Raji (cell line): ENCODE measurements around the gene NETO1.

Experiments
- POLR2A ChIP-seq: IDR thresholded peaks from 2 replicates; pipeline ENCODE4 v1.6.1; 2011; ENCODE audit warnings: low read depth, low read length, control low read depth; ENCODE audit not compliant: insufficient read depth

Gene NETO1

DNA sequence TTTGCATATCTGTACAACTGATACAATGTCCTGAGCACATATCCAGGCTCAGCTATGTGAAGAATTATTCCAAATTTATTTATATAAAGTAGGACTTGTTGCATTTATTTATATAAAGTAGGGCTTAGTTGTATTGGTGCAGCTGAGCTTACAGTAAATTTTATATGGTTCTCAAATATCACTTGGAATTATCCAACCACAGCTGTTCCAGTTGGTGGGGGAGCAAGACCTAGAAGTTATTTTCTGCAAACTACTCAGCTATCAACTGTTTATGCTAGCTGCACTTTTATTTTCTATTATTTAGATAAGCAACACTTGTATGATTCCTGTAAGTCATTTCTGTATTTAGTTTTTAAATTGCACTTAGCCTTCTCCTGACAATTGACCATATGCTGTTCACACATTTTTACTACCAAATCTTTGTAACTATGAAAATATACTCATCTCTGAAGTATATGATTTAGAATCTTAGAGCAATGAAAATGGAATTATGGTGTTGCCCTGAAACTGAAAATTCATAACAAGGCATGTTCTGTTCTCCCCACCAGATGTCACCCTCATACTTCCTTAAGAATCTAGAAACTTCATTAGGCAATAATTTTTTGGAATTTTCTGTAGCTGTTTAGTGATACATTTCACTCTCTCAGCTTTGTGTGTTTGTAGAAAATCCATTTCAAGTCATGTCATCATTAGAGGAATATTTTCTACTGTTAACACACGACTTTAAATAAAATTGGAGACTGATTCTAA is 166.7 kb downstream of the NETO1 start:
- TF ChIP-seq POLR2A = no peak

DNA sequence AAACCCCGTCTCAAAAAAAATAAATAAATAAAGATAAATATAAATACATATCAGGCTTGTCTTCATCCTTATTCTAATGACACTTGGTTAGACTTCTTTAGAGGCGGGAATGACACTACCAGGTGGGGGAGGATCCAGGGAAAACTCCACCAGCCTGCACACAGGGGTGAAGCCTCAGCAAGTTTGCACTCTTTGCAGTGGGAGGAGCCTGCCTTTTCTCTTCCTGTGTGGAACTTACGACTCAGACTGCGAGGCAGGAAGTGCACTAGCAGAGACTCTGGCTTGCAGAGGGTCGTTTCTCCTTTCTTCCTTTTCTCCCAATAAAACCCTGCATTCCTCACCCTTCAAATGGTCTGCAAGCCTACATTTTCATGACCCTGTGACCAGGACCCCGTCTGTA is 170.1 kb downstream of the NETO1 start:
- no peak for TF ChIP-seq POLR2A

DNA sequence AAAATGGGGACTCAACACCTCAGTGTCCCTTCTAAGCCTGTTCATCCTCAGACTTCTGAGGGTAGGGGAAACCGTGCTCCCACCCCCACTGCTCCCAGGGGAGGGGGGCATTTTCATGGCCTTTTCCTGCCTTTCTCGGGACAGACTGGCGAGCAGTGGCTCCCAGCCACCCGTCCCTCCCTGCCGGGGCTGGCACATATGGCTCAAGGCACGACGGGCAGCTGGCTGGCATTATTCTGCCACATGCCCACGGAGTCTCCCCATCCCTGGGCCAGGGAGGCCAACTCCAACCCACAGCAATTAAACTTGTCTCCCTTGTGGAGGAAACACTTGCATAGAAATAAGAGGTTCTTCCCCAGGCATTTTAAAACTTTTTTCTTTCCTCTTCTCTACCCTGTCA is 175.2 kb downstream of the NETO1 start:
- no peak for TF ChIP-seq POLR2A
